ENCODE data around the gene CYP26A1.

CYP26A1 gene

GRCh38 chr10:93034426-93034825 lies 39.3 kb upstream of the CYP26A1 start:
- H3K27ac ChIP-seq, result no peak overlapping the region
- TF ChIP-seq CTCF (IDR thresholded peaks at IDR 0.05) (no peak), ZFX (IDR thresholded peaks at IDR 0.05; ENCODE audit: borderline replicate concordance) (no peak)

- no peak for TF ChIP-seq CTCF (IDR thresholded peaks at IDR 0.05)
- TF ChIP-seq ZFX (IDR thresholded peaks at IDR 0.05; ENCODE audit: borderline replicate concordance), result no peak
- no peak overlapping the region for H3K27ac ChIP-seq
These were observed 34.6 kb upstream of the CYP26A1 start for GRCh38 chr10:93039110-93039509.

- no peak overlapping the region for H3K27ac ChIP-seq
- TF ChIP-seq ZFX (IDR thresholded peaks at IDR 0.05; ENCODE audit: borderline replicate concordance) (no peak), CTCF (IDR thresholded peaks at IDR 0.05) (peak; percentile 26)
These were observed 34.0 kb upstream of the CYP26A1 start for GRCh38 chr10:93039721-93040120.

GRCh38 chr10:93054486-93054885 lies 19.2 kb upstream of the CYP26A1 start:
- no peak overlapping the region for H3K27ac ChIP-seq

GRCh38 chr10:93058139-93058538 lies 15.6 kb upstream of the CYP26A1 start:
- TF ChIP-seq CTCF (IDR thresholded peaks at IDR 0.05), result no peak
- no peak for TF ChIP-seq ZFX (IDR thresholded peaks at IDR 0.05; ENCODE audit: borderline replicate concordance)
- H3K27ac ChIP-seq, result no peak overlapping the region

More at GRCh38 chr10:93054486-93054885, 19.2 kb upstream of the CYP26A1 start:
- no peak for TF ChIP-seq CTCF (IDR thresholded peaks at IDR 0.05)
- TF ChIP-seq ZFX (IDR thresholded peaks at IDR 0.05; ENCODE audit: borderline replicate concordance), result no peak

- TF ChIP-seq CTCF (IDR thresholded peaks at IDR 0.05) (no peak), ZFX (IDR thresholded peaks at IDR 0.05; ENCODE audit: borderline replicate concordance) (no peak)
- H3K27ac ChIP-seq, result no peak within 1 kb of the TSS
These were observed 13.5 kb upstream of the CYP26A1 start, which contains the start of gene CYP26C1 for GRCh38 chr10:93059975-93060886. TSS of gene CYP26C1 (plus strand) at chr10:93060798. CDS start at chr10:93061264, 466 bp downstream.

All from 22Rv1 (cell line).